ENCODE measurements around the gene MCAM.
A peak's percentile ranks its signal among the peaks of the same experiment; 100 is the strongest.

The MCAM gene

GRCh38 chr11:119342362-119343130 lies 25.6 kb upstream of the MCAM start:
- Histone ChIP-seq H3K27ac (no peak overlapping the region), H3K27me3 (replicated peaks) (peaks cover 18% of the 10 kb centered on the region), H3K36me3 (replicated peaks) (no peaks in the 10 kb centered on the region), H3K4me3 (ENCODE audit: low read depth, low read length) (no peak overlapping the region)
- no peak for DNase-seq
- in situ Hi-C loops (cut with HindIII; ENCODE audit: low pct_ligation_motif_present, low sequenced_read_pairs), result no loop called here
- TF ChIP-seq CTCF (IDR thresholded peaks at IDR 0.05; ENCODE audit: low read depth, low read length, missing control alignments), result no peak

- no peaks in the 10 kb centered on the region for H3K36me3 ChIP-seq (replicated peaks)
- no peak overlapping the region for H3K27ac ChIP-seq
- in situ Hi-C loops (cut with HindIII; ENCODE audit: low pct_ligation_motif_present, low sequenced_read_pairs), result no loop called here
- TF ChIP-seq CTCF (IDR thresholded peaks at IDR 0.05; ENCODE audit: low read depth, low read length, missing control alignments), result no peak
- H3K4me3 ChIP-seq (ENCODE audit: low read depth, low read length), result no peak overlapping the region
- H3K27me3 ChIP-seq (replicated peaks), result peaks cover 18% of the 10 kb centered on the region
- DNase-seq, result no peak
Measured at GRCh38 chr11:119342023-119342300, 25.0 kb upstream of the MCAM start.

- no peak overlapping the region for H3K27ac ChIP-seq
Measured at GRCh38 chr11:119341222-119342022, 24.5 kb upstream of the MCAM start.

GRCh38 chr11:119340335-119341221 lies 23.6 kb upstream of the MCAM start, which contains the start of gene C1QTNF5:
TSS of gene C1QTNF5 (minus strand) at chr11:119340883. CDS start at chr11:119340397, 486 bp downstream.
- DNase-seq, result no peak
- in situ Hi-C loops (cut with HindIII; ENCODE audit: low pct_ligation_motif_present, low sequenced_read_pairs), result no loop called here
- Histone ChIP-seq H3K27ac (no peak within 1 kb of the TSS), H3K4me3 (ENCODE audit: low read depth, low read length) (peak within 1 kb of the TSS; percentile 42), H3K36me3 (replicated peaks) (no peaks in the 10 kb centered on the region), H3K27me3 (replicated peaks) (peaks cover 15% of the 10 kb centered on the region)
- TF ChIP-seq CTCF (IDR thresholded peaks at IDR 0.05; ENCODE audit: low read depth, low read length, missing control alignments), result no peak

More at GRCh38 chr11:119341222-119342022, 24.5 kb upstream of the MCAM start:
- in situ Hi-C loops (cut with HindIII; ENCODE audit: low pct_ligation_motif_present, low sequenced_read_pairs), result no loop called here
- no peak overlapping the region for H3K4me3 ChIP-seq (ENCODE audit: low read depth, low read length)
- TF ChIP-seq CTCF (IDR thresholded peaks at IDR 0.05; ENCODE audit: low read depth, low read length, missing control alignments), result no peak
- DNase-seq, result no peak
- peaks cover 15% of the 10 kb centered on the region for H3K27me3 ChIP-seq (replicated peaks)
- no peaks in the 10 kb centered on the region for H3K36me3 ChIP-seq (replicated peaks)

- H3K4me3 ChIP-seq (ENCODE audit: low read depth, low read length), result peak overlapping the region; percentile 42
- no peaks in the 10 kb centered on the region for H3K36me3 ChIP-seq (replicated peaks)
- DNase-seq, result no peak
- in situ Hi-C loops (cut with HindIII; ENCODE audit: low pct_ligation_motif_present, low sequenced_read_pairs), result no loop called here
- no peak overlapping the region for H3K27ac ChIP-seq
- peaks cover 15% of the 10 kb centered on the region for H3K27me3 ChIP-seq (replicated peaks)
- TF ChIP-seq CTCF (IDR thresholded peaks at IDR 0.05; ENCODE audit: low read depth, low read length, missing control alignments), result peak; percentile 71
Measured at GRCh38 chr11:119339589-119340334, 22.8 kb upstream of the MCAM start.
